GM12874 (cell line): ENCODE data around the gene CALHM5.

ENCODE experiments used
- TF ChIP-seq, protein P1 (sequence below): IDR thresholded peaks from 2 replicates; pipeline ENCODE4 v1.5.1; 2011; ENCODE audit warnings: low read depth, mild to moderate bottlenecking, control low read depth, low read length, moderate library complexity; ENCODE audit not compliant: insufficient read depth

CALHM5 gene

DNA sequence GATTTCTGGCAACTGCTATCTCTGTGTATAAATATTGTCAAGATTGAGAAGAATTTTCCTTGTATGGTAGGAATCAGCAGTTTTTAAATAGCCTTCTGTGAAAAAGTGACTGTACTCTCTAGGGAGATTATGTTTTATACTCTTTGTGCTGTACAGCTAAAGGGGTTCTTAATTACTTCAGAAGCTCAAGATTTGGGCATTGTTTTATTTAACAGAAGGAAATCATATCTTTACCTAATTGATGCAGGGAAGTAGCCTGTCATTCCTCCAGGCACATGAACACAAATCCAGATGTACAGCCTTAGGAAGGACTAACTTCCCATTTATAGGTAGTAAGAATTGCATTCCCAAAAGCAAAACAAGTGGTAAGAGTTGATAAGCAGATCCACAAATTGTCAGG lies 1.3 kb downstream of the CALHM5 start:
- TF ChIP-seq, protein P1, sequence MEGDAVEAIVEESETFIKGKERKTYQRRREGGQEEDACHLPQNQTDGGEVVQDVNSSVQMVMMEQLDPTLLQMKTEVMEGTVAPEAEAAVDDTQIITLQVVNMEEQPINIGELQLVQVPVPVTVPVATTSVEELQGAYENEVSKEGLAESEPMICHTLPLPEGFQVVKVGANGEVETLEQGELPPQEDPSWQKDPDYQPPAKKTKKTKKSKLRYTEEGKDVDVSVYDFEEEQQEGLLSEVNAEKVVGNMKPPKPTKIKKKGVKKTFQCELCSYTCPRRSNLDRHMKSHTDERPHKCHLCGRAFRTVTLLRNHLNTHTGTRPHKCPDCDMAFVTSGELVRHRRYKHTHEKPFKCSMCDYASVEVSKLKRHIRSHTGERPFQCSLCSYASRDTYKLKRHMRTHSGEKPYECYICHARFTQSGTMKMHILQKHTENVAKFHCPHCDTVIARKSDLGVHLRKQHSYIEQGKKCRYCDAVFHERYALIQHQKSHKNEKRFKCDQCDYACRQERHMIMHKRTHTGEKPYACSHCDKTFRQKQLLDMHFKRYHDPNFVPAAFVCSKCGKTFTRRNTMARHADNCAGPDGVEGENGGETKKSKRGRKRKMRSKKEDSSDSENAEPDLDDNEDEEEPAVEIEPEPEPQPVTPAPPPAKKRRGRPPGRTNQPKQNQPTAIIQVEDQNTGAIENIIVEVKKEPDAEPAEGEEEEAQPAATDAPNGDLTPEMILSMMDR, result no peak

DNA sequence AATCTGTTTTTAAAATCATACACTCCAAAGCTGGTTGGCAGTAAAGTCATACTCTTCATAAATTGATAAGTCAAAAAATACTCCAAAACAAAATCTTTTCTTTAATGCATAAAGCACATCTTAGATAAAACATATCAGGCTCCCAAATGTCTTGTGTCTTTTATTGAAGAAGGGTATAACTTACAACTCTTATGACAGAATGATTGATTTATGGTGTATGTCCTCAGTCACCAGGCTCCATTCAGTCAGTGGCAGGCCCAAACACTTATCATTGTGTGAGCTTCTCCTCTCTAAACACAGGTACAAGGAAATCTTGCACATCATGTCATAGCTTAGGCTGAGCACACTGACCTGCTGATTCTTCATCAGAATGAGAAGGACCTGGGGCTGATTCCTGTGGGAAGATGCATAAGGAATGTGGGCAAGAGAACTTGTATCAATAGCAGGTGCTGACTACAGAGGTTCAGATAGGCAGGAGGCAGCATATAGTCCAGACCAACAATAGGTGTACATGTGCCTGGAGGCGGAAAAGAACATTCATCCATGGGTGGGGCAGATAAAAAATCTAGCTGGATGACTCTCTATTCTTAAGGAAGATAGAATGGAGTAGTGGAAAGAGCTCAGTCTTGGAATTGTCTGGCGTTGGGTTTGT lies 1.9 kb downstream of the CALHM5 start:
- TF ChIP-seq, protein P1, result no peak

DNA sequence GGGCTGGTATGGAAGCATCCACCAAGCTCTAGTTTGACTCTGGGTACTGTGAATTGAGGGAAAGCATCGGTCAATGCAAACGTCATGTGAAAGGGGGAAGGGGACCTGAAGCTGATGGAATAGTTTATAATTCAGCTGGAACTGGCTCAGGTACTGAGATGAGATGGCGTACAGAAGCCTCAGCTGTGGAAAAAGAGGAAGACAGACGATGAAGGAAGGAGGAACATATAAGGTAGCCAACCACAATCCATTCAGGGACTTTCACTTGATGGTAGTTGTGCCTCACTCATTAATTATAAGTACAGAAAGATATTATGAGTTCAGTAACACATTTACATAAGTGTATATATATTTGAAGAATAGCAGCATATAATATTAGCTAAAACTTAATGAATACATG lies 2.7 kb downstream of the CALHM5 start:
- TF ChIP-seq, protein P1, result no peak

DNA sequence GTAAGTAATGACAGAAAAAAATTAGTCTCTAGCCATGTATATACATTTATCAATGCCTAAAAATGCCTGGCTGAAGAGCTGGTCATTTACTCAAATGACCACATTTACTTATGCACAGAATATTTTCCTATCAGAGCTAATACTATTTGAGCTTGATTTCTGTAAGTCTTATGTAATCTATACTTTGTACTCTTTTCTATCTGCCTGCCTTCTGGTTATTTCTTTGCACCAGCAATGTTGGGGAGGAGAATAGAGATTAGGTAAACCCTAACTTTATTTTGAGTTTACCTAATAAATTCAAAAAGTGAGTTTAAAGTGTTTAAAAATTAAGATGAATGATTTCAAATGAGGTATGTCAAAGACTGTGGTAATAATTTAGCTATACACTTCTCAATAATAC lies 3.7 kb downstream of the CALHM5 start:
- TF ChIP-seq, protein P1, result no peak

DNA sequence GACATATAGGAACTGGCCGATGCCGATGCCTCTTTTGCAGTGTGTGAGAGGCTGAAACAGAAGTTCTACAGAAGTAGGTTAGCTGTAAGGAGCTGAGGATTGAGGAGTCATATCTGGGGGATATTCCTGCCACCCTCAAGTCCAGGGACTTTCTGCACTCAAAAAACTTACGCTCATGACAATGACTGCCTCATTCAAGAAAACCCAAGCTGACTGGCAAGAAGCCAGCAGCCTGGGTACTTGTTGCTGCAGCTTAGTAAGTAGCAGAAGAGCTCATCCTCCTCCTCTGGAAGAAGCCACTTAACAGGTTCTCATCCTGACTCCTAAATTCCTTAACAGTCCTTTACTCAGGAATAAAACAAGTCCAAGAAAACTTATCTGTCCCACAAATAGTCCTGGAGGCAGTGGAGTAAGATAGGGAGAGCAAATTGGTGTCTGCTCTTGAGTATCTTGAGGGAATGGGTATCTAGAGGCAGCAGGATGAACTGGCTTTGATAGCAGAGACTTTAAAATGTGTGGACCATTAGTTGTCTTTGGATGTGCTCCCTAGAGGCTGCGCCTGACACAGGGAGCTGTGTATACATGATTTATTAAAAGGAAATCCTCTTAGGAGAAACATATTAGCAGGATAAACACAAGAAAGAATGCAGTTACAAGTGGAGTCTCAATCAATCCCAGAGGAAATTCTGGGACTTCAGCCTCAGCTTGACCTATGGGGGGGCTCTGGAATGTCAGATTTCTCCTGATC lies 7.4 kb downstream of the CALHM5 start:
- TF ChIP-seq, protein P1, result no peak

DNA sequence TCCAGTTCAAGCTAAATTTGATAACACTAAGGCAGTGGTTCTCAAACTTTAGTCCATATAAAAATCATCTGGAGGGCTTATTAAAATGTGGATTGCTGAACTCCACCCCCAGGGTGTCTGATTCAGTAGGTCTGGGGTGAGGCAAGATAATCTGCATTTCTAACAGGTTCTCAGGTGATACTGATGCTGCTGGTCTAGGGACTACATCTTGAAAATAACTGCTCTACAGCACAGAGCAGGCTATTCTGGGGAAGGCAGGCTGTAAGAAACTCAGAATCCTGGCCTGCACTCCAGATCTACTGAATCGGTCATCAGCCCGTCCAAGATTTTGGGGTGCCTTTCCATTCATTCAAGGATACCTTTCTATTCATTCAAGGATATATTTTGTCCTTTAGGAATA lies 11.5 kb downstream of the CALHM5 start:
- TF ChIP-seq, protein P1, result no peak

DNA sequence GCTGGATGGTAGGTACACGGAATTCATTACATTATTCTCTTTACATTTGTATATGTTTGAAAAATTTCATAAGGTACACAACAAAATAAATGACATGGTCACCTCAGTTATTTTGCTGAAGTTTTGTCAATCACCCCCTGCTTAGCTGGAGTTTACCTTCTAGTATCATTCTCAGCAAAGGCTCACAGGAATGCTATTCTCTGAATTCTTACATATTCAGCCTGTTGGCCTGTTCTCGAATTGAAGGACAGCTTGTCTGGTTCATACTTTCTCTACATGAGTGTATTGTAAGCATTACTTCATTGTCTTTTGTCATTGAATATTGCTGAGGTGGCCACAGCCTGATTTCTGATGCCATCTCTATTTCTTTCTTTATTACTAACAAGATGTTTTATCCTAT lies 12.8 kb downstream of the CALHM5 start:
- TF ChIP-seq, protein P1, result no peak
